ENCODE data around the gene USP24. TPM values are rescaled to one million over a fixed set of nuclear protein-coding genes. Genes with fewer than 3 reads are reported as not detected.

The USP24 gene
- total RNA-seq, 1 donor from 2014 or later = 37.7 TPM

- no peak overlapping the region for H3K27ac Mint-ChIP-seq (ENCODE audit: unreplicated experiment)
- no peak for TF ChIP-seq CTCF (IDR thresholded peaks at IDR 0.05; ENCODE audit: unreplicated experiment)
- H3K9me3 Mint-ChIP-seq (ENCODE audit: unreplicated experiment) = no peaks in the 10 kb centered on the region
- H3K4me3 Mint-ChIP-seq (ENCODE audit: unreplicated experiment) = no peak overlapping the region
- H3K36me3 Mint-ChIP-seq (ENCODE audit: low read depth, unreplicated experiment) = no peaks in the 10 kb centered on the region
- no peak for DNase-seq (ENCODE audit: low spot score)
- no peaks in the 10 kb centered on the region for H3K27me3 Mint-ChIP-seq (ENCODE audit: unreplicated experiment)
- no peaks in the 10 kb centered on the region for H3K4me1 Mint-ChIP-seq (ENCODE audit: unreplicated experiment)
These were observed 9.6 kb upstream of the USP24 start for GRCh38 chr1:55224729-55225128.

- H3K4me3 Mint-ChIP-seq (ENCODE audit: unreplicated experiment) = no peak overlapping the region
- no peak for TF ChIP-seq CTCF (IDR thresholded peaks at IDR 0.05; ENCODE audit: unreplicated experiment)
- H3K4me1 Mint-ChIP-seq (ENCODE audit: unreplicated experiment) = peaks cover 5% of the 10 kb centered on the region
- H3K27me3 Mint-ChIP-seq (ENCODE audit: unreplicated experiment) = no peaks in the 10 kb centered on the region
- H3K27ac Mint-ChIP-seq (ENCODE audit: unreplicated experiment) = no peak overlapping the region
- H3K9me3 Mint-ChIP-seq (ENCODE audit: unreplicated experiment) = no peaks in the 10 kb centered on the region
- DNase-seq (ENCODE audit: low spot score) = no peak
- H3K36me3 Mint-ChIP-seq (ENCODE audit: low read depth, unreplicated experiment) = no peaks in the 10 kb centered on the region
These were observed 7.0 kb upstream of the USP24 start for GRCh38 chr1:55222152-55222551.

- no peak for TF ChIP-seq CTCF (IDR thresholded peaks at IDR 0.05; ENCODE audit: unreplicated experiment)
- Mint-ChIP-seq H3K4me3 (ENCODE audit: unreplicated experiment) (peak overlapping the region; percentile 65), H3K27ac (ENCODE audit: unreplicated experiment) (peak overlapping the region; percentile 86), H3K9me3 (ENCODE audit: unreplicated experiment) (no peaks in the 10 kb centered on the region), H3K27me3 (ENCODE audit: unreplicated experiment) (peaks cover 7% of the 10 kb centered on the region), H3K36me3 (ENCODE audit: low read depth, unreplicated experiment) (peaks cover 13% of the 10 kb centered on the region), H3K4me1 (ENCODE audit: unreplicated experiment) (peaks cover 39% of the 10 kb centered on the region)
- DNase-seq (ENCODE audit: low spot score) = no peak
These were observed 2.2 kb upstream of the USP24 start for GRCh38 chr1:55217226-55217986.

GRCh38 chr1:55216096-55216495 is 932 bp upstream of the USP24 start:
- H3K36me3 Mint-ChIP-seq (ENCODE audit: low read depth, unreplicated experiment) = peaks cover 13% of the 10 kb centered on the region
- H3K27me3 Mint-ChIP-seq (ENCODE audit: unreplicated experiment) = peaks cover 7% of the 10 kb centered on the region
- no peak for DNase-seq (ENCODE audit: low spot score)
- peak overlapping the region; percentile 88 for H3K27ac Mint-ChIP-seq (ENCODE audit: unreplicated experiment)
- no peaks in the 10 kb centered on the region for H3K9me3 Mint-ChIP-seq (ENCODE audit: unreplicated experiment)
- H3K4me3 Mint-ChIP-seq (ENCODE audit: unreplicated experiment) = peak overlapping the region; percentile 95
- H3K4me1 Mint-ChIP-seq (ENCODE audit: unreplicated experiment) = peaks cover 51% of the 10 kb centered on the region
- no peak for TF ChIP-seq CTCF (IDR thresholded peaks at IDR 0.05; ENCODE audit: unreplicated experiment)

- H3K4me1 Mint-ChIP-seq (ENCODE audit: unreplicated experiment) = peaks cover 59% of the 10 kb centered on the region
These were observed 300 bp downstream of the USP24 start for GRCh38 chr1:55214934-55215193.

More at GRCh38 chr1:55214934-55215193, 300 bp downstream of the USP24 start:
- Mint-ChIP-seq H3K27me3 (ENCODE audit: unreplicated experiment) (peaks cover 7% of the 10 kb centered on the region), H3K9me3 (ENCODE audit: unreplicated experiment) (no peaks in the 10 kb centered on the region), H3K4me3 (ENCODE audit: unreplicated experiment) (no peak overlapping the region), H3K36me3 (ENCODE audit: low read depth, unreplicated experiment) (peaks cover 13% of the 10 kb centered on the region), H3K27ac (ENCODE audit: unreplicated experiment) (no peak overlapping the region)
- peak; percentile 38 for DNase-seq (ENCODE audit: low spot score)
- TF ChIP-seq CTCF (IDR thresholded peaks at IDR 0.05; ENCODE audit: unreplicated experiment) = no peak

Data from endothelial cell (in vitro differentiated cells).